Uterus (tissue), 4 donors: ENCODE results near the gene KRT86. TPM values are rescaled to one million over a fixed set of nuclear protein-coding genes. Genes with fewer than 3 reads are reported as not detected.

Source experiments
- DNase-seq, 2 donors: peaks; one replicate each; pipeline ENCODE4 v3.0.0-alpha.2; 2019 to 2020
- H3K27ac ChIP-seq, 2 donors: fragments of 200-600 bp; sonication (generic); 1 replicate in 1 of 2; 2 replicates in 1 of 2; pipeline ENCODE4 v1.5.1; 2016 to 2018
- H3K27me3 ChIP-seq, 2 donors: fragments of 200-600 bp; sonication (generic); one replicate each; pipeline ENCODE4 v1.5.1; 2018 to 2019; ENCODE audit warnings: control low read depth in 1 of 2
- H3K36me3 ChIP-seq, 2 donors: fragments of 200-600 bp; sonication (generic); one replicate each; pipeline ENCODE4 v1.5.1; 2019; ENCODE audit warnings: control low read depth in 1 of 2
- H3K4me1 ChIP-seq, 2 donors: fragments of 200-600 bp; sonication (generic); one replicate each; pipeline ENCODE4 v1.5.1; 2018 to 2019; ENCODE audit warnings: control low read depth in 1 of 2
- H3K4me3 ChIP-seq, 2 donors: fragments of 200-600 bp; sonication (generic); 1 replicate in 1 of 2; 2 replicates in 1 of 2; pipeline ENCODE4 v1.5.1; 2018 to 2019; ENCODE audit warnings: mild to moderate bottlenecking in 1 of 2
- H3K9me3 ChIP-seq, 2 donors: fragments of 200-600 bp; sonication (generic); one replicate each; pipeline ENCODE4 v1.5.1; 2019; ENCODE audit warnings: control low read depth in 1 of 2
- CTCF ChIP-seq, 4 experiments: fragments of 200-600 bp in 2 of 4; fragments of 450-650 bp in 2 of 4; sonication (generic) in 2 of 4; IDR thresholded peaks; one replicate each; pipeline ENCODE4 v1.5.1; 2016 to 2019; ENCODE audit warnings: antibody characterized with exemption in 4 of 4, mild to moderate bottlenecking in 2 of 4, moderate library complexity in 1 of 4
- POLR2A ChIP-seq, 2 donors: fragments of 450-650 bp; IDR thresholded peaks; one replicate each; pipeline ENCODE4 v1.6.1; 2016; ENCODE audit warnings: antibody characterized with exemption in 2 of 2, mild to moderate bottlenecking in 1 of 2, moderate library complexity in 1 of 2
- intact Hi-C: fragments of 100-400 bp; cut with DNase I; formaldehyde crosslinking; loops from one replicate; pipeline ENCODE4 v1.15.1; 2023; ENCODE audit warnings: low total_unique reads
- total RNA-seq, 4 donors: library from RNA; depleted of rRNA in 3 of 4; stranded (reverse); fragments of >200 nt in 3 of 4; gene quantifications; one replicate each; pipeline versions ENCODE4 v1.1.0 to v1.2.4, GENCODE V29; 2014 to 2023
- donor health status: DM: yes; HTN: yes; CAD: no.

KRT86 gene
- total RNA-seq, 4 donors from 2014 or later: 0.35 TPM; not detected in 3

- Histone ChIP-seq H3K4me1 (no peaks in the 10 kb centered on the region), H3K36me3 (no peaks in the 10 kb centered on the region), H3K9me3 (no peaks in the 10 kb centered on the region), H3K27ac (no peak within 1 kb of the TSS), H3K4me3 (no peak within 1 kb of the TSS), H3K27me3 (no peaks in the 10 kb centered on the region)
- DNase-seq: no peak
- intact Hi-C loops: no loop called here
- TF ChIP-seq POLR2A (IDR thresholded peaks at IDR 0.05): no peak
- no peak for TF ChIP-seq CTCF (IDR thresholded peaks at IDR 0.05)
Measured at GRCh38 chr12:52291267-52291935, 17.0 kb downstream of the KRT86 start, which contains the start of gene KRT81. TSS of gene KRT81 (minus strand) at chr12:52291534. CDS start at chr12:52291465, 69 bp downstream.

- intact Hi-C loops: no loop called here
- Histone ChIP-seq H3K36me3 (no peaks in the 10 kb centered on the region), H3K9me3 (no peaks in the 10 kb centered on the region), H3K4me1 (no peaks in the 10 kb centered on the region), H3K27me3 (no peaks in the 10 kb centered on the region), H3K4me3 (no peak overlapping the region), H3K27ac (no peak overlapping the region)
- DNase-seq: no peak
- TF ChIP-seq POLR2A (IDR thresholded peaks at IDR 0.05) (no peak), CTCF (IDR thresholded peaks at IDR 0.05) (no peak)
Measured at GRCh38 chr12:52293926-52294325, 19.5 kb downstream of the KRT86 start.

GRCh38 chr12:52294803-52295202 lies 20.4 kb downstream of the KRT86 start:
- TF ChIP-seq POLR2A (IDR thresholded peaks at IDR 0.05) (no peak), CTCF (IDR thresholded peaks at IDR 0.05) (no peak)
- intact Hi-C loops: no loop called here

GRCh38 chr12:52295663-52296062 lies 21.2 kb downstream of the KRT86 start:
- intact Hi-C loops: no loop called here
- Histone ChIP-seq H3K36me3 (no peaks in the 10 kb centered on the region), H3K27ac (no peak overlapping the region), H3K27me3 (no peaks in the 10 kb centered on the region), H3K4me3 (no peak overlapping the region), H3K9me3 (no peaks in the 10 kb centered on the region), H3K4me1 (no peaks in the 10 kb centered on the region)
- TF ChIP-seq POLR2A (IDR thresholded peaks at IDR 0.05) (no peak), CTCF (IDR thresholded peaks at IDR 0.05) (no peak)
- DNase-seq: no peak

More at GRCh38 chr12:52294803-52295202, 20.4 kb downstream of the KRT86 start:
- no peaks in the 10 kb centered on the region for H3K36me3 ChIP-seq
- H3K27me3 ChIP-seq: no peaks in the 10 kb centered on the region
- H3K4me1 ChIP-seq: no peaks in the 10 kb centered on the region
- H3K27ac ChIP-seq: no peak overlapping the region
- no peak overlapping the region for H3K4me3 ChIP-seq
- H3K9me3 ChIP-seq: no peaks in the 10 kb centered on the region
- no peak for DNase-seq

GRCh38 chr12:52296572-52297215 lies 22.2 kb downstream of the KRT86 start:
- no peak for DNase-seq
- no peaks in the 10 kb centered on the region for H3K27me3 ChIP-seq
- H3K9me3 ChIP-seq: no peaks in the 10 kb centered on the region
- H3K36me3 ChIP-seq: no peaks in the 10 kb centered on the region
- no peak overlapping the region for H3K27ac ChIP-seq
- intact Hi-C loops: no loop called here
- no peak overlapping the region for H3K4me3 ChIP-seq
- no peaks in the 10 kb centered on the region for H3K4me1 ChIP-seq
- TF ChIP-seq POLR2A (IDR thresholded peaks at IDR 0.05): no peak
- TF ChIP-seq CTCF (IDR thresholded peaks at IDR 0.05): no peak
